HT1080 (cell line): Measurements from ENCODE around the gene MATN4. TPM values are rescaled to one million over a fixed set of nuclear protein-coding genes. Genes with fewer than 3 reads are reported as not detected.
A peak's percentile ranks its signal among the peaks of the same experiment; 100 is the strongest.
"Not testable (repeated sequence)": the region's sequence is repeated elsewhere in the genome, so short reads cannot be mapped to it uniquely, and the experiment has no call there.

Experiments
- DNase-seq: peaks from one replicate; pipeline ENCODE4 v3.0.0-alpha.2; 2015; ENCODE audit warnings: low read depth
- polyA plus RNA-seq, 2 experiments: library from polyadenylated mRNA; depleted of rRNA; stranded (reverse); fragments of >200 nt; gene quantifications; 2 replicates each; pipeline ENCODE4 v1.2.3, GENCODE V29; 2015
- total RNA-seq: library from RNA; depleted of rRNA; stranded (reverse); fragments of >200 nt; shearing (Covaris generic); gene quantifications from 2 replicates; pipeline ENCODE4 v1.2.3, GENCODE V29; 2014; rRNA removed

Gene MATN4
- 0.10 TPM in 1 of 2 replicates, not detected in the other for total RNA-seq
- 0.24 and 0.36 TPM in 2 replicates for polyA plus RNA-seq (2015; cell fraction: cytosol; rRNA removed)
- polyA plus RNA-seq (2015; cell fraction: nucleus; rRNA removed), result 0.33 and 0.42 TPM in 2 replicates

GRCh38 chr20:45308117-45308778 lies at the start of gene MATN4:
Gene MATN4, minus strand, starts transcription at chr20:45308299. Its CDS starts 2,717 bp downstream, at chr20:45305582.
- DNase-seq, result no peak

GRCh38 chr20:45355209-45356084 lies 47.3 kb upstream of the MATN4 start:
- peak; percentile 80 for DNase-seq

- peak; percentile 36 for DNase-seq
Measured at GRCh38 chr20:45354423-45355208, 46.5 kb upstream of the MATN4 start.

- no peak for DNase-seq
Measured at GRCh38 chr20:45353746-45354145, 45.6 kb upstream of the MATN4 start.

GRCh38 chr20:45352729-45353128 lies 44.6 kb upstream of the MATN4 start:
- DNase-seq, result no peak

GRCh38 chr20:45350795-45351194 lies 42.7 kb upstream of the MATN4 start:
- not testable (repeated sequence) for DNase-seq

GRCh38 chr20:45350217-45350616 lies 42.1 kb upstream of the MATN4 start:
- no peak for DNase-seq

- DNase-seq, result no peak
Measured at GRCh38 chr20:45347936-45348778, 40.1 kb upstream of the MATN4 start, which contains the start of gene SDC4. Gene SDC4, minus strand, starts transcription at chr20:45348424. Its CDS starts 40 bp downstream, at chr20:45348384.

- DNase-seq, result no peak
Measured at GRCh38 chr20:45347297-45347935, 39.3 kb upstream of the MATN4 start.

GRCh38 chr20:45346851-45347250 lies 38.8 kb upstream of the MATN4 start:
- DNase-seq, result no peak

GRCh38 chr20:45346291-45346718 lies 38.2 kb upstream of the MATN4 start:
- DNase-seq, result no peak

- no peak for DNase-seq
Measured at GRCh38 chr20:45345104-45345936, 37.2 kb upstream of the MATN4 start.

- peak; percentile 94 for DNase-seq
Measured at GRCh38 chr20:45344168-45344860, 36.2 kb upstream of the MATN4 start.

GRCh38 chr20:45343532-45344167 lies 35.6 kb upstream of the MATN4 start:
- no peak for DNase-seq

- no peak for DNase-seq
Measured at GRCh38 chr20:45342855-45343531, 34.9 kb upstream of the MATN4 start.

- DNase-seq, result no peak
Measured at GRCh38 chr20:45341939-45342854, 34.1 kb upstream of the MATN4 start.
